Uterus (tissue), 2 donors: ENCODE data around the gene BCAP29.

Experiments
- POLR2A ChIP-seq, 2 donors: fragments of 450-650 bp; IDR thresholded peaks; one replicate each; pipeline ENCODE4 v1.6.1; 2016; ENCODE audit warnings: antibody characterized with exemption in 2 of 2, mild to moderate bottlenecking in 1 of 2, moderate library complexity in 1 of 2
- TF ChIP-seq, protein P1 (sequence below), 4 experiments: fragments of 200-600 bp in 2 of 4; fragments of 450-650 bp in 2 of 4; sonication (generic) in 2 of 4; IDR thresholded peaks; one replicate each; pipeline ENCODE4 v1.5.1; 2016 to 2019; ENCODE audit warnings: antibody characterized with exemption in 4 of 4, mild to moderate bottlenecking in 2 of 4, moderate library complexity in 1 of 4

DNA sequence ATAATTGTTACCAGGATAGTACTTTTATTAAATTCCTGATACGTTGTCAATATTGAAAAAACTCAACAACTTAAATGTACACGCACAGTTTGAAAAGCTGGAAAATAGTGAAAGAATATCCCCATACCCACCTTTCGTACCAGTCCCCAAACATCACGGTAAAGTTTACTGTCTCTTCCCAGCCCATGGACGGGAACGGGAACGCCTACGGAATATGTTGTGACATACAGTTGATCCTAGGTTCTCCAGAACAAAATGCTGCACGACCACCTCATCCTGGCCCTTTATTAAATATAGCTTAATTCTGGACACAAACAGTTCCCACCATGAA lies 527 bp upstream of the BCAP29 start:
- TF ChIP-seq, protein P1, sequence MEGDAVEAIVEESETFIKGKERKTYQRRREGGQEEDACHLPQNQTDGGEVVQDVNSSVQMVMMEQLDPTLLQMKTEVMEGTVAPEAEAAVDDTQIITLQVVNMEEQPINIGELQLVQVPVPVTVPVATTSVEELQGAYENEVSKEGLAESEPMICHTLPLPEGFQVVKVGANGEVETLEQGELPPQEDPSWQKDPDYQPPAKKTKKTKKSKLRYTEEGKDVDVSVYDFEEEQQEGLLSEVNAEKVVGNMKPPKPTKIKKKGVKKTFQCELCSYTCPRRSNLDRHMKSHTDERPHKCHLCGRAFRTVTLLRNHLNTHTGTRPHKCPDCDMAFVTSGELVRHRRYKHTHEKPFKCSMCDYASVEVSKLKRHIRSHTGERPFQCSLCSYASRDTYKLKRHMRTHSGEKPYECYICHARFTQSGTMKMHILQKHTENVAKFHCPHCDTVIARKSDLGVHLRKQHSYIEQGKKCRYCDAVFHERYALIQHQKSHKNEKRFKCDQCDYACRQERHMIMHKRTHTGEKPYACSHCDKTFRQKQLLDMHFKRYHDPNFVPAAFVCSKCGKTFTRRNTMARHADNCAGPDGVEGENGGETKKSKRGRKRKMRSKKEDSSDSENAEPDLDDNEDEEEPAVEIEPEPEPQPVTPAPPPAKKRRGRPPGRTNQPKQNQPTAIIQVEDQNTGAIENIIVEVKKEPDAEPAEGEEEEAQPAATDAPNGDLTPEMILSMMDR (IDR thresholded peaks at IDR 0.05) = no peak
- no peak for TF ChIP-seq POLR2A (IDR thresholded peaks at IDR 0.05)
